HepG2 (cell line): ENCODE data around the gene AIP. TPM values are rescaled to one million over a fixed set of nuclear protein-coding genes. Genes with fewer than 3 reads are reported as not detected.

ENCODE experiments used
- ATF1 ChIP-seq: IDR thresholded peaks from 2 replicates; pipeline ENCODE4 v1.6.1; 2016; ENCODE audit warnings: mild to moderate bottlenecking, control low read depth
- CC2D1A ChIP-seq: sonication (generic); formaldehyde crosslinking; IDR thresholded peaks from 2 replicates; pipeline ENCODE4 v1.8.1; 2023; ENCODE audit warnings: mild to moderate bottlenecking, missing genetic modification reagents
- EHMT2 ChIP-seq: fragments of 200-600 bp; sonication (generic); IDR thresholded peaks from 2 replicates; pipeline ENCODE4 v1.7.0; 2017; ENCODE audit warnings: antibody characterized with exemption, low read depth, low read length, borderline replicate concordance
- GATAD2A ChIP-seq: IDR thresholded peaks from 2 replicates; pipeline ENCODE4 v1.6.1; 2016
- GMEB1 ChIP-seq: sonication (generic); formaldehyde crosslinking; IDR thresholded peaks from 2 replicates; pipeline ENCODE4 v1.5.1; 2020; ENCODE audit warnings: missing genetic modification reagents, mild to moderate bottlenecking, borderline replicate concordance
- JDP2 ChIP-seq: sonication (generic); formaldehyde crosslinking; IDR thresholded peaks from 2 replicates; pipeline ENCODE4 v1.8.1; 2022; ENCODE audit warnings: missing genetic modification reagents, borderline replicate concordance
- MXD1 ChIP-seq: sonication (generic); formaldehyde crosslinking; IDR thresholded peaks from 2 replicates; pipeline ENCODE4 v1.4.0; 2020; ENCODE audit warnings: mild to moderate bottlenecking, missing genetic modification reagents
- NFYB ChIP-seq: sonication (generic); formaldehyde crosslinking; IDR thresholded peaks from 2 replicates; pipeline ENCODE4 v1.4.0; 2020; ENCODE audit warnings: missing genetic modification reagents
- PAWR ChIP-seq: sonication (generic); formaldehyde crosslinking; IDR thresholded peaks from 2 replicates; pipeline ENCODE4 v1.4.0; 2020; ENCODE audit warnings: missing genetic modification reagents, mild to moderate bottlenecking, borderline replicate concordance
- PRPF4 ChIP-seq: fragments of 200-400 bp; formaldehyde crosslinking; IDR thresholded peaks from 2 replicates; pipeline ENCODE4 v1.6.1; 2016; ENCODE audit warnings: low read length, low read depth; ENCODE audit not compliant: poor library complexity, severe bottlenecking
- SATB2 ChIP-seq: sonication (generic); formaldehyde crosslinking; IDR thresholded peaks from 2 replicates; pipeline ENCODE4 v1.5.0; 2020; ENCODE audit warnings: missing genetic modification reagents
- SNAPC2 ChIP-seq: sonication (generic); formaldehyde crosslinking; IDR thresholded peaks from 2 replicates; pipeline ENCODE4 v1.8.1; 2022; ENCODE audit warnings: mild to moderate bottlenecking, missing genetic modification reagents
- SNAPC5 ChIP-seq: sonication (generic); formaldehyde crosslinking; IDR thresholded peaks from 2 replicates; pipeline ENCODE4 v1.8.1; 2023; ENCODE audit warnings: mild to moderate bottlenecking, missing genetic modification reagents, borderline replicate concordance
- SPEN ChIP-seq: sonication (generic); formaldehyde crosslinking; IDR thresholded peaks from 2 replicates; pipeline ENCODE4 v1.5.1; 2020; ENCODE audit warnings: low read depth, mild to moderate bottlenecking, missing genetic modification reagents
- YEATS2 ChIP-seq: sonication (generic); formaldehyde crosslinking; IDR thresholded peaks from 2 replicates; pipeline ENCODE4 v1.4.0; 2020; ENCODE audit warnings: missing genetic modification reagents, borderline replicate concordance
- ZKSCAN5 ChIP-seq: sonication (generic); formaldehyde crosslinking; IDR thresholded peaks from 2 replicates; pipeline ENCODE4 v1.5.1; 2020; ENCODE audit warnings: mild to moderate bottlenecking, missing genetic modification reagents
- ZNF280B ChIP-seq: sonication (generic); formaldehyde crosslinking; IDR thresholded peaks from 2 replicates; pipeline ENCODE4 v1.5.0; 2020; ENCODE audit warnings: missing genetic modification reagents, mild to moderate bottlenecking, borderline replicate concordance
- ZNF607 ChIP-seq: sonication (generic); formaldehyde crosslinking; IDR thresholded peaks from 2 replicates; pipeline ENCODE4 v1.5.1; 2020; ENCODE audit warnings: missing genetic modification reagents, mild to moderate bottlenecking, borderline replicate concordance
- ZNF670 ChIP-seq: sonication (generic); formaldehyde crosslinking; IDR thresholded peaks from 2 replicates; pipeline ENCODE4 v1.8.0; 2022; ENCODE audit warnings: mild to moderate bottlenecking, missing genetic modification reagents, borderline replicate concordance
- polyA plus RNA-seq, 8 experiments: library from polyadenylated mRNA; depleted of rRNA in 3 of 8; stranded (reverse) in 7 of 8; unstranded in 1 of 8; fragments of >200 nt; fragmentation: Illumina TruSeq in 4 of 8; extraction: Trizol in 4 of 8; gene quantifications; 2 replicates each; pipeline versions ENCODE4 v1.2.1 to v1.2.3, GENCODE V29; 2011 to 2016; ENCODE audit warnings: low read depth in 4 of 8, missing spikeins in 1 of 8, mixed read lengths in 1 of 8; ENCODE audit not compliant: insufficient read depth in 1 of 8
- total RNA-seq, 5 experiments: library from RNA; depleted of rRNA; stranded (reverse); fragments of >200 nt; fragmentation: Illumina TruSeq; extraction: Trizol; gene quantifications; 2 replicates each; pipeline ENCODE4 v1.2.3, GENCODE V29; 2016; ENCODE audit warnings: low read depth in 1 of 5
- TF ChIP-seq, protein P1 (sequence below): sonication (generic); formaldehyde crosslinking; IDR thresholded peaks from 2 replicates; pipeline ENCODE4 v1.5.0; 2020; ENCODE audit warnings: mild to moderate bottlenecking, missing genetic modification reagents
- TF ChIP-seq, protein P2 (sequence below): sonication (generic); formaldehyde crosslinking; IDR thresholded peaks from 2 replicates; pipeline ENCODE4 v1.4.0; 2020; ENCODE audit warnings: missing genetic modification reagents; ENCODE audit errors: not compliant biosample characterization

Gene AIP
- total and polyA plus RNA-seq, 2 of the 13 experiments (the other 11 are each of a cell fraction or from before 2014, with no cell fraction given) = 51.8 to 110 TPM

DNA sequence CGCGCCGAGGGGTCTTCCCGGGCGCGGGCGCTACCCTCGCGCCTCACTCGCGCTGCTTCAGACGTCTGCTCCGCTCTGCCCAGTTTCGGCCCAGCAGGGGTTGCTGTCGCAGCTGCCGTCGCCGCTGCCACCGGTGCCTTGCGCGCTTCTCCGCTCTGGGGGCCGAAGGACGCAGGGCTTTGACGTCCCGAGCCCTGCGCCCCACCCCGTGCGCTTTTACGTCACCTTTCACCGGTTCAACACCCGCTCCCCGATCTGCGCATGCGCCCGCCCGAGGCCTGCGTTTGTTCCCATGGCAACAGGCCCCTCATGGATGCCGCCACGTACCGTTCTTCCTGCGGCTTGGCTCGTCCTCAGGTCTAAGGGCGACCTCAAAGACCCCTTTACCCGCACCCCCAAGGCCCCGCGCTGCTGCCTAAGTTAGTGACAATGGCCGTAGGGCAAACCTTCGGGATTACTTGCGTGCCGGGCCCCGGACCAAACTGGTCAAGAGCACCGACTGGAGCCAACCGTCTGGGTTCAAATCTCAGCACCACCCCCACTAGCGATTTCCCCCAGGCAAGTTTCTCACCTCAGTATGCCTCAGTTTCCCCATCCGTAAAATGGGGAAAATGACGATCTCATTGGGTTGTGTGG is 25.8 kb downstream of the AIP start (continued):
- peak; percentile 86 for TF ChIP-seq GMEB1 (CRISPR knock-in tag)
- TF ChIP-seq EHMT2 = no peak
- 0 out of 2 replicates have a peak, but pooled peaks have one; percentile 49 for TF ChIP-seq ZNF607 (CRISPR knock-in tag)
- TF ChIP-seq SNAPC5 (CRISPR knock-in tag) = no peak
- no peak; the same call in none of the 2 replicates for TF ChIP-seq NFYB (CRISPR knock-in tag)
- TF ChIP-seq, protein P1, sequence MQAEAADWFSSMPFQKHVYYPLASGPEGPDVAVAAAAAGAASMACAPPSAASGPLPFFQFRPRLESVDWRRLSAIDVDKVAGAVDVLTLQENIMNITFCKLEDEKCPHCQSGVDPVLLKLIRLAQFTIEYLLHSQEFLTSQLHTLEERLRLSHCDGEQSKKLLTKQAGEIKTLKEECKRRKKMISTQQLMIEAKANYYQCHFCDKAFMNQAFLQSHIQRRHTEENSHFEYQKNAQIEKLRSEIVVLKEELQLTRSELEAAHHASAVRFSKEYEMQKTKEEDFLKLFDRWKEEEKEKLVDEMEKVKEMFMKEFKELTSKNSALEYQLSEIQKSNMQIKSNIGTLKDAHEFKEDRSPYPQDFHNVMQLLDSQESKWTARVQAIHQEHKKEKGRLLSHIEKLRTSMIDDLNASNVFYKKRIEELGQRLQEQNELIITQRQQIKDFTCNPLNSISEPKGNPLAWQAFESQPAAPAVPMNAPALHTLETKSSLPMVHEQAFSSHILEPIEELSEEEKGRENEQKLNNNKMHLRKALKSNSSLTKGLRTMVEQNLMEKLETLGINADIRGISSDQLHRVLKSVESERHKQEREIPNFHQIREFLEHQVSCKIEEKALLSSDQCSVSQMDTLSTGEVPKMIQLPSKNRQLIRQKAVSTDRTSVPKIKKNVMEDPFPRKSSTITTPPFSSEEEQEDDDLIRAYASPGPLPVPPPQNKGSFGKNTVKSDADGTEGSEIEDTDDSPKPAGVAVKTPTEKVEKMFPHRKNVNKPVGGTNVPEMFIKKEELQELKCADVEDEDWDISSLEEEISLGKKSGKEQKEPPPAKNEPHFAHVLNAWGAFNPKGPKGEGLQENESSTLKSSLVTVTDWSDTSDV (CRISPR knock-in tag) = 0 out of 2 replicates have a peak, but pooled peaks have one; percentile 61
- 0 out of 2 replicates have a peak, but pooled peaks have one; percentile 63 for TF ChIP-seq ZNF670 (CRISPR knock-in tag)
- TF ChIP-seq, protein P2, sequence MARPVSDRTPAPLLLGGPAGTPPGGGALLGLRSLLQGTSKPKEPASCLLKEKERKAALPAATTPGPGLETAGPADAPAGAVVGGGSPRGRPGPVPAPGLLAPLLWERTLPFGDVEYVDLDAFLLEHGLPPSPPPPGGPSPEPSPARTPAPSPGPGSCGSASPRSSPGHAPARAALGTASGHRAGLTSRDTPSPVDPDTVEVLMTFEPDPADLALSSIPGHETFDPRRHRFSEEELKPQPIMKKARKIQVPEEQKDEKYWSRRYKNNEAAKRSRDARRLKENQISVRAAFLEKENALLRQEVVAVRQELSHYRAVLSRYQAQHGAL (CRISPR knock-in tag) = peak; percentile 63
- TF ChIP-seq GATAD2A (CRISPR knock-in tag) = no peak
- TF ChIP-seq ZNF280B (CRISPR knock-in tag) = peak; percentile 60; the same call in 1 of the 2 replicates
- peak; percentile 75 for TF ChIP-seq YEATS2 (CRISPR knock-in tag)
- 0 out of 2 replicates have a peak, but pooled peaks have one; percentile 34 for TF ChIP-seq PAWR (CRISPR knock-in tag)
- TF ChIP-seq MXD1 (CRISPR knock-in tag) = peak; percentile 66
- no peak for TF ChIP-seq JDP2 (CRISPR knock-in tag)
- TF ChIP-seq SNAPC2 (CRISPR knock-in tag) = 0 out of 2 replicates have a peak, but pooled peaks have one; percentile 8
- TF ChIP-seq SPEN (CRISPR knock-in tag) = peak; percentile 66
- TF ChIP-seq PRPF4 = no peak
- no peak for TF ChIP-seq CC2D1A
- 0 out of 2 replicates have a peak, but pooled peaks have one; percentile 62 for TF ChIP-seq SATB2 (CRISPR knock-in tag)
- TF ChIP-seq ATF1 (CRISPR knock-in tag) = peak; percentile 91
- no peak for TF ChIP-seq ZKSCAN5 (CRISPR knock-in tag)
